DOHH2 (cell line): Measurements from ENCODE around the gene GNLY.

Experiments
- EZH2phosphoT487 ChIP-seq: fragments of 200-600 bp; sonication (generic); IDR thresholded peaks from 2 replicates; pipeline ENCODE4 v1.6.1; 2017; ENCODE audit warnings: borderline replicate concordance, mild to moderate bottlenecking, antibody characterized with exemption, low read length, moderate library complexity, mixed read lengths
- TF ChIP-seq, protein P1 (sequence below): fragments of 200-600 bp; sonication (generic); IDR thresholded peaks from one replicate; pipeline ENCODE4 v1.5.1; 2014; ENCODE audit warnings: antibody characterized with exemption, mild to moderate bottlenecking, low read depth, low read length; ENCODE audit not compliant: poor library complexity, severe bottlenecking

DNA sequence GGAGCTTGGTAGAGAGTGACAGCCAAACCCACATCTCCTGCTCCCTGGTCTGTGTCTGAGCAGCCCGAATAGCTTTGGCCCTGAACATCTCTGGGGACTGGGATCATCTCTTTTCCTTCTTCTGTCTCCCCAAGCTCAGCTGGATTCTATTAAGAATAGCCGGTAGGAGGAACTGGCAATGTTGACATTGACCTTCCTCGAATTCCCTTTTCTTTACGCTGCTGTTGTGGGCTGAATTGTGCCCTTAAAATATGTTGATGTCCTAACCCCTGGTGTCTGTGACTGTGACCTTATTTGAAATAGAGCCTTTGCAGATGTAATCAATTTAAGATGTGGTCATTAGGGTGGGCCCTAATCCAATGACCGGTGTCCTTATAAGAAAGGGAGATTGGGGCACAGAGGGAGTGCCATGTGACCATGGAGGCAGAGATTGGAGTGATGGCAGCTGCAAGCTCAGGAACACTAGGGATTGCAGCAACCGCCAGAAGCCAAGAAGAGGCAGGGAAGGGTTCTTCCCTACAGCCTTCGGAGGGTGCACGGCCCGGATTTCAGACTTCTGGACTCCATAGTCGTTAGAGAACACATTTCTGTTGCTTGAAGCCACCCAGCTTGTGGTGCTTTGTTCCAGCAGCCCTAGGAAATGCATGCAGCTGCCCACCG is 20.3 kb upstream of the GNLY start:
- TF ChIP-seq, protein P1, sequence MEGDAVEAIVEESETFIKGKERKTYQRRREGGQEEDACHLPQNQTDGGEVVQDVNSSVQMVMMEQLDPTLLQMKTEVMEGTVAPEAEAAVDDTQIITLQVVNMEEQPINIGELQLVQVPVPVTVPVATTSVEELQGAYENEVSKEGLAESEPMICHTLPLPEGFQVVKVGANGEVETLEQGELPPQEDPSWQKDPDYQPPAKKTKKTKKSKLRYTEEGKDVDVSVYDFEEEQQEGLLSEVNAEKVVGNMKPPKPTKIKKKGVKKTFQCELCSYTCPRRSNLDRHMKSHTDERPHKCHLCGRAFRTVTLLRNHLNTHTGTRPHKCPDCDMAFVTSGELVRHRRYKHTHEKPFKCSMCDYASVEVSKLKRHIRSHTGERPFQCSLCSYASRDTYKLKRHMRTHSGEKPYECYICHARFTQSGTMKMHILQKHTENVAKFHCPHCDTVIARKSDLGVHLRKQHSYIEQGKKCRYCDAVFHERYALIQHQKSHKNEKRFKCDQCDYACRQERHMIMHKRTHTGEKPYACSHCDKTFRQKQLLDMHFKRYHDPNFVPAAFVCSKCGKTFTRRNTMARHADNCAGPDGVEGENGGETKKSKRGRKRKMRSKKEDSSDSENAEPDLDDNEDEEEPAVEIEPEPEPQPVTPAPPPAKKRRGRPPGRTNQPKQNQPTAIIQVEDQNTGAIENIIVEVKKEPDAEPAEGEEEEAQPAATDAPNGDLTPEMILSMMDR = no peak
- no peak for TF ChIP-seq EZH2phosphoT487
